H7 (cell line): Measurements from ENCODE around the gene PDE5A. TPM values are rescaled to one million over a fixed set of nuclear protein-coding genes. Genes with fewer than 3 reads are reported as not detected.

Source experiments
- DNase-seq: peaks from one replicate; pipeline ENCODE4 v3.0.0; 2012
- H3K27me3 ChIP-seq: 2 replicates; pipeline ENCODE4 v1.6.0; 2011; ENCODE audit warnings: mild to moderate bottlenecking, low read length; ENCODE audit not compliant: control insufficient read depth, insufficient read depth
- H3K36me3 ChIP-seq: replicated peaks from 2 replicates; pipeline ENCODE4 v1.5.1; 2011; ENCODE audit warnings: low read length; ENCODE audit not compliant: control insufficient read depth, insufficient read depth
- H3K4me3 ChIP-seq: 2 replicates; pipeline ENCODE4 v1.5.1; 2011; ENCODE audit warnings: low read depth, mild to moderate bottlenecking, control low read depth, low read length, moderate library complexity; ENCODE audit not compliant: insufficient read depth
- total RNA-seq: library from RNA; depleted of rRNA; stranded (reverse); fragments of >200 nt; shearing (Covaris generic); gene quantifications from 2 replicates; pipeline ENCODE4 v1.2.3, GENCODE V29; 2014

The PDE5A gene
- total RNA-seq, 1 experiment from 2014 or later: 17.2 TPM

DNA sequence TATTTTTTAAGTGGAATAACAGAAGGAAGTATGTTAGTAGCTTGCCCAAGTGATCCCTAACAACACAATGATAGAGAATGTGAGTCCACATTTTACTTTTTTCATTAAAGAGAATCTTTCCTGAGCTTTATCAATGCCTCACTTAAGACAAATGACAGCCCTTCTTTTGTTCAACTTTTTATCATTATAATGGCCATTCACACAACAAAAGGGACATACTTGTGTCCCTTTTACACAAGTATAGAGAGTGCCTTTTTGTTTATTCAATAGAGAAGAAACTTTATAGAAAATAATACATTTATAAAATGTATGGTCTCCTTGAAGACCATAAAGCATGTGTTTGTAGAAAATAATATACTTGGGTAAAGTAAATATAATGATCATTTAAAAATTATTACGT is 96.3 kb downstream of the PDE5A start:
- Histone ChIP-seq H3K27me3 (no peaks in the 10 kb centered on the region), H3K36me3 (no peaks in the 10 kb centered on the region), H3K4me3 (no peak overlapping the region)
- DNase-seq: no peak

DNA sequence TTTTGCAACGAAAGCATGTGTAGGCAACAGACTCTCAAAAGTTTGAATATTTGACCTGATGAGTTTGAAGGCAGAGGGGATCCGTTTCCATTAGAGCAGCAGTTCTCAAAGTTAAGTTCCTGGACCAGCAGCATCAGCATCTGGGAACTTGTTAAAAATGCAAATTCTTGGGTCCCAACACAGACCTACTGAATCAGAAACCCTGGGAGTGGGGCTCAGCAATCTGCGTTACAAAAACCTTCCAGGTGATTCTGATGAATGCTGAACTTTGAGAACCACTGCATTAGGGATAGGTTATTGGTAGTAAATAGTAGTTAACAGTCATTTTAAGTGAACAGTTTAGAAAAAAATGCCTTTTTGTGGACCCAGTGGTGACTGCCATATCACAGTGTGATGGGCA is 98.8 kb downstream of the PDE5A start:
- DNase-seq: no peak
- H3K36me3 ChIP-seq: no peaks in the 10 kb centered on the region
- no peaks in the 10 kb centered on the region for H3K27me3 ChIP-seq
- H3K4me3 ChIP-seq: no peak overlapping the region

DNA sequence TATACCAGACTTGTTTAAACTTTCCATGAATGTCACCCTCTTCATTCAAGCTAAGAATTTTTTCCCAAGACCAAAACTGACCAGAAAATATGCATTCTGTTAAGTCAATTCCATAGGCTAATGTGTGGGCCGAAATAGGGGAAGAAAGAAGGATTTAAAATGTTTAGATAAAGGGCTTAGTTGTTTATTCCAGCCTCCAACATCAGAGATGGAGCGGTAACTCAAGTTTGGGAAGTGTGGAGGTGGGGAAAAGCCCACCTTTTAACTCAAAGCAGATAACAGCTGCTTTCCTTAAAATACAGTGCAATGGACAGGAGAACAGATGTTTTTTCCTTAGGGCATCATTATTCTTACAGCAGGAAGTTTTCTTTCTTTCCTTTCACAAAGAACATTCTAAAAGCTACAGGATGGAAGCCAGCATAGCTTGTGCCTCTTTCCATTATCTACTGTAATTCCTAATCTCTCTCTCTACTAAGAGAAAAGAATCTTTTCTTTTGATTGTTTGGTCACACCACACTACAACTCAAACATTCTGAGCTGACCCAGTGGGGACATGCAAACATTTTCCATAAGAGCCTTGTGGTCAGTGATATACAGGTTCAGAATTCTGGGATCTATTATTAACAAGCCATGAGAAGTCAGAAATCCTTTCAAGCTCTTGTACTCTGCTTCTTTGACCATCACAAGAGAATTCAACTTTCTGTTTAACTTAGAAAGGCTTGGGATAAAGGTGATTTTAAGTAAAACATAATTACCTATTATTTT is 101.6 kb downstream of the PDE5A start:
- H3K4me3 ChIP-seq: no peak overlapping the region
- no peaks in the 10 kb centered on the region for H3K27me3 ChIP-seq
- no peak for DNase-seq
- no peaks in the 10 kb centered on the region for H3K36me3 ChIP-seq

- no peaks in the 10 kb centered on the region for H3K27me3 ChIP-seq
- H3K36me3 ChIP-seq: no peaks in the 10 kb centered on the region
- no peak for DNase-seq
- H3K4me3 ChIP-seq: no peak overlapping the region
Observed at GRCh38 chr4:119525771-119526712, 102.6 kb downstream of the PDE5A start.

DNA sequence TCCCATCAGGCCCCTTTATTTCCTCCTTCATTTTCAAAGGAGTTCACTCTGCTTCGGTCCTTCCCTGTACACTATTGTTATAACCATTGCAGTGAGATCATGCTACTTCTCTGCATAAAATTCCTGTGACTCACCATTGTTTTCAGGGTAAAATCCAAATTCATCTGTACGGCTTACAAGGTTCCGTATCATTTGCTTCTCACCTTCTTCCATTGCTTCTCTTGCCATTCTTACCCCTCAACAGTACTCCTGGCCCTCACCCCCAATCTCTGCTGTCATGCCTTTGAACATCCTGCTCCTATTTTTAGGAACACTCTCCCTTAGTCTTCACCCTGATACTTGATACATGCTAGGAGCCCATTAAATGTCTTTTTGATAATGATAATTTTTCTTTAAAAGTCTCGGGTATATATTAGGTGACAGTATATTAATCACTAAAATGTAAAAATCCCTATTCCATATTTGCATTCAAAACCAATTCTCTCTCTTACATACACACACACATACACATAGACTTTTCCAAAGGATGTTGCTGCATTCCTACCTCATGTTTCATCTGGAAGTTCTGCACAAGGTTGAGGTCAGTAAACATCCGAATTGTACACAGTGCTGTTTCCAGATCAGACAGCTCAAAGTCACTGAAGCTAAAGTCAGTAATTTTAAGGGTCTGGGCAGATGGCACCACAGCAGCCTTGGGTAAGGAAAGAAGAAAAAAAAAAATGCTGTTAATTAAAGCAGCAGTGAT is 103.4 kb downstream of the PDE5A start:
- Histone ChIP-seq H3K36me3 (no peaks in the 10 kb centered on the region), H3K4me3 (no peak overlapping the region), H3K27me3 (no peaks in the 10 kb centered on the region)
- no peak for DNase-seq

- DNase-seq: no peak
- Histone ChIP-seq H3K36me3 (no peaks in the 10 kb centered on the region), H3K4me3 (no peak overlapping the region), H3K27me3 (no peaks in the 10 kb centered on the region)
Observed at GRCh38 chr4:119523399-119523798, 105.2 kb downstream of the PDE5A start.

DNA sequence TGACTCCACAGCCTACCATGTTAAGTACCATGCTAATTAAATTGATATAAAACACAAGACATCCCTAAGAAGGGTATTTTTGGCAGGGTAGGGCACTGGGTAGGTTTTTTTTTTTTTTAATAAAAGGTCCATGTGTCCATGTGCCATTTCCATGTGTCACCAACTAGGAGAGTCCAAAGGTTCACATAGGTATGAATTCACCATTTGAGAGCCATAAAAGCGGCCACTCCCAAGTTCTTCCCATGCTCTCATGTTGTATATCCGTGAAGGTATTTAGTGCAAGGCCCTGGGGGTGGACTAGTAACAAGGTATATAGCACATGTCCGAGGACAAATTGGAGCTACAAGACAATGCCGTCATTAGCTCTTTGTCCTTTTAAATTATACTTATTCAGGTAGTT is 107.3 kb downstream of the PDE5A start:
- Histone ChIP-seq H3K4me3 (no peak overlapping the region), H3K36me3 (peaks cover 4% of the 10 kb centered on the region), H3K27me3 (no peaks in the 10 kb centered on the region)
- DNase-seq: no peak

- no peaks in the 10 kb centered on the region for H3K27me3 ChIP-seq
- peaks cover 11% of the 10 kb centered on the region for H3K36me3 ChIP-seq
- H3K4me3 ChIP-seq: no peak overlapping the region
- no peak for DNase-seq
Observed at GRCh38 chr4:119518915-119519410, 109.6 kb downstream of the PDE5A start.

DNA sequence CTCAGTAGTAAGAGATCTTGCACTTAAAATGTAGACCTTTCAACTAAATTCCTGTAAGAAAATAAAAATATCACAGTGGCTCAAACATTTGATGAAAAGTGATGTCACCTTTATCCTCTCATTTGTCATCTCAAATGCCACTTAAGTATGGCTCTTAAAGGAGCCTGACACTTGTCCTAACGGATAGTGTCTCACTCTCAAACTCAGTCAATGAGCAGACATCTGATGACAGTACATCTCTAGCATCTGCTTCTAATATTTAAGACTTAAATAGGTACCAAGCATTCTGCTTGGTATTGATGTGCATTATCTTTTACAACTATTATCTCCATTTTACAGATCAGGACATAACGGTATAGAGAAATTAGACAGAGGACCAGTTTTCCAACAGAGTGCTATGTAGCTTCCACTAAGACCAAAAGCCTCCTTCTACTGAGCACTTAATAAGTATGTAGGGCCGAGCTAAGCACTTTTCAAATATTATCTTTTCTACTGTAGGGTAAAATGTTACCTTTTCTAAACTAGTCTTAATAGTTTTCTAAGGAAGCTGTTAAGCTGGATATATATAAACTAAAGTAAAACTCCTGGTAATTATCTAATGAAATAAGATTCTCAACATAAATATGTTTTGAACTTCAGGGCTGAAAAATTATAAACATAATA is 110.2 kb downstream of the PDE5A start:
- peaks cover 13% of the 10 kb centered on the region for H3K36me3 ChIP-seq

DNA sequence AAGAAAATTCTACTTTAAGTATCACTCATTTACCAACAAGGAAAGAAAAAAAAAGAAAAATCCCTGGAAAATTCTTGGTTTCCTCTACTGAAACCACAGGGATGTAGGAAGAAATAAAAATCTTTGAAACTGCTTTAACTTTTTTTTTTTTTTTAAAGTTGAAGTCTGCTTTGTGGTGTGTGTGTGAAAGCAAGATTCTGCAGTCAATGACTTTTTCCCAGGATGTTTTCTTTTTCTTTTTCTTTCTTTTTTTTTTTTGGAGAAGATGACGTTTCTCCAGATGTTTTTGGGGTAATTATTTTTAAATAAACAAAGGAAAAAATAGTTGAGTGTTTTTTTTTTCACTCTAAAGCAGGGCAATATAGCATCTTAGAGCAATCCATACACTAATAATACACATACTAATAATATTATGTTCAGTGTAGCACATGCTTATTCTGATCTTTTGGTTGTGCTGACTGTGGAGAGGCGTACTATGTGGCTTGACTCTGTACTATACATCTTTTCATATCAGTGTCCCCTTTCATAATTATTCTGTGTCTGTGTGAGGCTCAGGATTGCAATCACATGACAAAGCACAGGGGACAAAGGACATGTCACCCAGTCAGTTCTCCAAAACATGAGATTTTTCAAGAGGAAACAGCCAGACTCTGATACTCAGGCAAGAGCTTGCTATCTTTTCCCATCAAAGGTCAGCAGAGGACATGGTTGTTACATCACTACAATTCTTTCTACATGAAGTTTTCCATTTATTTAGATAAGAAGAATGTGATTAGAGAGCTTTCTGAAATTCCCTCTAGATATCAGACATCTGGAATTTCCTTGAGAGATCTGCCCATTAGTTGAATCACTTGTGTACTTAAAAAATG is 111.0 kb downstream of the PDE5A start:
- H3K36me3 ChIP-seq: peaks cover 17% of the 10 kb centered on the region
- H3K27me3 ChIP-seq: no peaks in the 10 kb centered on the region
- DNase-seq: no peak
- no peak overlapping the region for H3K4me3 ChIP-seq

More for the DNA sequence above, 110.2 kb downstream of the PDE5A start:
- H3K4me3 ChIP-seq: no peak overlapping the region
- DNase-seq: no peak
- H3K27me3 ChIP-seq: no peaks in the 10 kb centered on the region

- no peak overlapping the region for H3K4me3 ChIP-seq
- no peaks in the 10 kb centered on the region for H3K27me3 ChIP-seq
- peaks cover 16% of the 10 kb centered on the region for H3K36me3 ChIP-seq
- DNase-seq: no peak
Observed at GRCh38 chr4:119512398-119512797, 116.2 kb downstream of the PDE5A start.

DNA sequence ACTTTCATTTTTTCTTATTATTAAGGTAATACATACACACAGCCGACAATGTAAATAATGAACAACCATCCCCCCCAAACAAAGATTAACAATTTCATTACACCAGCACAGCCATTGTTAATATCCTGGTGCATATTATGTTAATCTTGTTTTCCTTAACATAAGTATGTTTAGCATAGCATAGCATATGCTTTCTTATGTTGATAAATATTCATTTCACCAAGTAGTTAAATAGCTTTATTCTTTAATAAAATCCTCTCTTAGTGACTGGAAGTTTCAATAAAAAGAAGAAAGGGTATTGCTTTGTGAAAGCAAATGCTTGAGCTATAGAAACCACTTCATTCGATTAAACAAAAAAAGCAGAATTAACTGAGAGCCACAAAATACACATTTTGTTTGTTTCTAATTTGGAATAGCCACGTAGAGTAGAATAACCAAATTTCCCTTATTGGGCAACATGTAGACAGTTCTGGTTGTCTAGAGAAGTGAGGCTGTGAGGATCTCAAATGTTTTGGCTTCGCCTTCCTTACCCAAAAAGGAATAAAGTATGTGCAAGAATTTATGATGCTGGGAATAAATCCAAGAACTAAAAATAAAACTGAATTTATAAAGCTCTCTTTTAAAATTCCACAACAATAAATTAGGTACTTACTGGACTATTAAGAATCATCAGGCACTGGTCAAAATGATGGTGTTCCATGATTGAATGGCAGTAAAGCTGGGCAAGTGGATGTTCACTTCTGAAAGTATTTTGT is 118.0 kb downstream of the PDE5A start:
- Histone ChIP-seq H3K36me3 (peaks cover 13% of the 10 kb centered on the region), H3K4me3 (no peak overlapping the region), H3K27me3 (no peaks in the 10 kb centered on the region)
- no peak for DNase-seq

DNA sequence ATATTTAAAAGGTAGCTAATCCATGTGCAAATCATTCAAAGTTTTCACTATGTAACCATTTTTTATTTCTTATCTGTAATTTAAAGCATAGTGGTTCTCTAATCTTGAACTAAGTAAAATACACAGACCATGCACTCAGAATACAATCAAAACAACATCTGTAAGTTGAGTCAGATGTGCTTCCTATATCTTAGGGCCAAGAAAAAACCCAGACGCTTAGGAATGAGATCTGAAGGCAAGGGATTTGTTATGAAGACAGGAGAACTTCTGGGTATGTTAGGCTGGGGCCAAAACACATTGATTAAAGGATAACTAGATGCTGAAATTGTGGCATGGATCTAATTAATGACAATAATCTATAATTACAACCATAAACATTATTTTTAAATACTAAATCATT is 120.3 kb downstream of the PDE5A start:
- no peak overlapping the region for H3K4me3 ChIP-seq
- H3K36me3 ChIP-seq: peaks cover 5% of the 10 kb centered on the region
- H3K27me3 ChIP-seq: no peaks in the 10 kb centered on the region
- no peak for DNase-seq
